Measurements from ENCODE around the gene ERCC1.

Gene ERCC1

GRCh38 chr19:45391871-45392665 lies 31.6 kb downstream of the ERCC1 start:
- no peak for TF ChIP-seq CREB1 (IDR thresholded peaks at IDR 0.05; ENCODE audit: low read depth)
- TF ChIP-seq TEAD4 (IDR thresholded peaks at IDR 0.05) = no peak
- TF ChIP-seq TCF12 (IDR thresholded peaks at IDR 0.05; ENCODE audit: low read depth) = no peak
- no peak for TF ChIP-seq REST (IDR thresholded peaks at IDR 0.05; ENCODE audit: low read depth)
- TF ChIP-seq EP300 (IDR thresholded peaks at IDR 0.05; ENCODE audit: borderline replicate concordance) = no peak
- no peak for TF ChIP-seq TAF1 (IDR thresholded peaks at IDR 0.05; ENCODE audit: low read depth)
- no peak for TF ChIP-seq FOXM1 (IDR thresholded peaks at IDR 0.05; ENCODE audit: borderline replicate concordance, low read depth)
- TF ChIP-seq RAD21 (IDR thresholded peaks at IDR 0.05; ENCODE audit: low read depth) = no peak
- TF ChIP-seq NFIC (IDR thresholded peaks at IDR 0.05) = no peak

- TF ChIP-seq EGR1 (IDR thresholded peaks at IDR 0.05) (no peak), CREB1 (IDR thresholded peaks at IDR 0.05; ENCODE audit: low read depth) (no peak), CEBPB (IDR thresholded peaks at IDR 0.05) (no peak), USF1 (IDR thresholded peaks at IDR 0.05) (no peak), RAD21 (IDR thresholded peaks at IDR 0.05; ENCODE audit: low read depth) (no peak), TAF1 (IDR thresholded peaks at IDR 0.05; ENCODE audit: low read depth) (no peak), NFIC (IDR thresholded peaks at IDR 0.05) (no peak), REST (IDR thresholded peaks at IDR 0.05; ENCODE audit: low read depth) (no peak), MAX (IDR thresholded peaks at IDR 0.05) (no peak), FOXM1 (IDR thresholded peaks at IDR 0.05; ENCODE audit: borderline replicate concordance, low read depth) (no peak), TCF12 (IDR thresholded peaks at IDR 0.05; ENCODE audit: low read depth) (no peak)
Observed at GRCh38 chr19:45391346-45391745, 32.4 kb downstream of the ERCC1 start.

GRCh38 chr19:45385392-45386221 lies 38.1 kb downstream of the ERCC1 start:
- TF ChIP-seq FOXM1 (IDR thresholded peaks at IDR 0.05; ENCODE audit: borderline replicate concordance, low read depth) (no peak), TCF12 (IDR thresholded peaks at IDR 0.05; ENCODE audit: low read depth) (no peak), EGR1 (IDR thresholded peaks at IDR 0.05) (no peak), TEAD4 (IDR thresholded peaks at IDR 0.05) (no peak), YY1 (IDR thresholded peaks at IDR 0.05; ENCODE audit: low read depth) (no peak), REST (IDR thresholded peaks at IDR 0.05; ENCODE audit: low read depth) (no peak), MAX (IDR thresholded peaks at IDR 0.05) (no peak), USF1 (IDR thresholded peaks at IDR 0.05) (no peak), RAD21 (IDR thresholded peaks at IDR 0.05; ENCODE audit: low read depth) (no peak), CEBPB (IDR thresholded peaks at IDR 0.05) (no peak), EP300 (IDR thresholded peaks at IDR 0.05; ENCODE audit: borderline replicate concordance) (no peak)

- no peak for TF ChIP-seq TAF1 (IDR thresholded peaks at IDR 0.05; ENCODE audit: low read depth)
- TF ChIP-seq USF1 (IDR thresholded peaks at IDR 0.05) = no peak
- no peak for TF ChIP-seq MAX (IDR thresholded peaks at IDR 0.05)
- no peak for TF ChIP-seq RAD21 (IDR thresholded peaks at IDR 0.05; ENCODE audit: low read depth)
- TF ChIP-seq TCF12 (IDR thresholded peaks at IDR 0.05; ENCODE audit: low read depth) = no peak
- no peak for TF ChIP-seq ZBTB7A (IDR thresholded peaks at IDR 0.05; ENCODE audit: low read depth)
- TF ChIP-seq YY1 (IDR thresholded peaks at IDR 0.05; ENCODE audit: low read depth) = no peak
- no peak for TF ChIP-seq TEAD4 (IDR thresholded peaks at IDR 0.05)
- no peak for TF ChIP-seq CEBPB (IDR thresholded peaks at IDR 0.05)
- no peak for TF ChIP-seq EGR1 (IDR thresholded peaks at IDR 0.05)
- no peak for TF ChIP-seq CREB1 (IDR thresholded peaks at IDR 0.05; ENCODE audit: low read depth)
- no peak for TF ChIP-seq FOXM1 (IDR thresholded peaks at IDR 0.05; ENCODE audit: borderline replicate concordance, low read depth)
Observed at GRCh38 chr19:45382426-45382825, 41.3 kb downstream of the ERCC1 start.
